Keratinocyte (primary cell): ENCODE measurements around the gene SH3BP5. TPM values are rescaled to one million over a fixed set of nuclear protein-coding genes. Genes with fewer than 3 reads are reported as not detected.

Experiments
- DNase-seq: peaks from one replicate; pipeline ENCODE4 v3.0.0-alpha.2; 2011; ENCODE audit warnings: low read depth, missing footprints, low spot score
- FAIRE-seq: peaks from 2 replicates; lab custom pipeline; 2011; peaks lifted over from hg19 to GRCh38; lab: Jason Lieb, UNC
- H2AFZ ChIP-seq: 2 replicates; pipeline ENCODE4 v1.6.0; 2012; ENCODE audit warnings: low read length, control low read depth, inconsistent platforms; ENCODE audit not compliant: control insufficient read depth
- H3K27ac ChIP-seq: 2 replicates; pipeline ENCODE4 v1.5.1; 2011; ENCODE audit warnings: low read length; ENCODE audit not compliant: control insufficient read depth, insufficient read depth
- H3K27me3 ChIP-seq: 3 replicates; pipeline ENCODE4 v1.6.0; 2011; ENCODE audit warnings: low read length; ENCODE audit not compliant: control insufficient read depth, insufficient read depth; ENCODE audit errors: extremely low read depth
- H3K36me3 ChIP-seq, 2 experiments: 2 replicates in 1 of 2; 3 replicates in 1 of 2; pipeline ENCODE4 v1.5.1; 2011; ENCODE audit warnings: low read length in 2 of 2, mild to moderate bottlenecking in 1 of 2; ENCODE audit not compliant: control insufficient read depth in 2 of 2, insufficient read depth in 2 of 2; ENCODE audit errors: extremely low read depth in 1 of 2
- H3K4me1 ChIP-seq: 3 replicates; pipeline ENCODE4 v1.5.1; 2011; ENCODE audit warnings: low read length; ENCODE audit not compliant: control insufficient read depth, insufficient read depth; ENCODE audit errors: extremely low read depth
- H3K4me2 ChIP-seq: 3 replicates; pipeline ENCODE4 v1.6.0; 2011; ENCODE audit warnings: low read depth, low read length; ENCODE audit not compliant: control insufficient read depth, insufficient read depth; ENCODE audit errors: extremely low read depth
- H3K4me3 ChIP-seq, 3 experiments: fragments of 200-600 bp in 1 of 3; sonication (generic) in 1 of 3; 2 replicates in 2 of 3; 3 replicates in 1 of 3; pipeline ENCODE4 v1.5.1; 2011 to 2016; ENCODE audit warnings: low read length in 3 of 3, mild to moderate bottlenecking in 3 of 3, control low read depth in 2 of 3, inconsistent platforms in 1 of 3, low read depth in 1 of 3, mixed read lengths in 1 of 3, mixed run types in 1 of 3, moderate library complexity in 1 of 3; ENCODE audit not compliant: control insufficient read depth in 2 of 3, insufficient read depth in 2 of 3; ENCODE audit errors: extremely low read depth in 1 of 3
- H3K79me2 ChIP-seq: 2 replicates; pipeline ENCODE4 v1.6.0; 2012; ENCODE audit warnings: low read length; ENCODE audit not compliant: control insufficient read depth, insufficient read depth
- H3K9ac ChIP-seq: 3 replicates; pipeline ENCODE4 v1.6.0; 2011; ENCODE audit warnings: low read length; ENCODE audit not compliant: control insufficient read depth, insufficient read depth; ENCODE audit errors: extremely low read depth
- H3K9me1 ChIP-seq: 3 replicates; pipeline ENCODE4 v1.6.0; 2011; ENCODE audit warnings: low read length; ENCODE audit not compliant: control insufficient read depth, insufficient read depth; ENCODE audit errors: extremely low read depth
- H3K9me3 ChIP-seq: 2 replicates; pipeline ENCODE4 v1.5.1; 2012; ENCODE audit warnings: low read depth, low read length; ENCODE audit not compliant: control insufficient read depth
- H4K20me1 ChIP-seq: 3 replicates; pipeline ENCODE4 v1.6.0; 2011; ENCODE audit warnings: low read length; ENCODE audit not compliant: control insufficient read depth, insufficient read depth; ENCODE audit errors: extremely low read depth
- EZH2 ChIP-seq: IDR thresholded peaks from one replicate; pipeline ENCODE4 v1.6.1; 2012; ENCODE audit warnings: inconsistent platforms, mild to moderate bottlenecking, low read length, moderate library complexity
- dilution Hi-C: fragments of 300-500 bp; cut with MboI; formaldehyde crosslinking; loops from one replicate; pipeline ENCODE4 v1.7.0; 2020; ENCODE audit warnings: low sequenced_read_pairs; ENCODE audit not compliant: extremely low pct_ligation_motif_present
- polyA plus RNA-seq, 5 experiments: library from polyadenylated mRNA; depleted of rRNA in 3 of 5; stranded (reverse) in 3 of 5; stranded (forward) in 1 of 5; unstranded in 1 of 5; fragments of >200 nt; gene quantifications; 1 replicate in 1 of 5; 2 replicates in 3 of 5; 3 replicates in 1 of 5; pipeline versions ENCODE4 v1.2.1 to v1.2.3, GENCODE V29; 2011 to 2012; ENCODE audit warnings: missing spikeins in 2 of 5, low read depth in 1 of 5, low replicate concordance in 1 of 5
- TF ChIP-seq, protein P1 (sequence below), 3 experiments: IDR thresholded peaks in 1 of 3; conservative IDR thresholded peaks in 1 of 3; optimal IDR thresholded peaks in 1 of 3; 2 replicates in 2 of 3; 3 replicates in 1 of 3; pipeline versions ENCODE3 to v1.5.1; 2011; ENCODE audit warnings: low read length in 3 of 3, mild to moderate bottlenecking in 3 of 3, moderate library complexity in 2 of 3, control low read depth in 1 of 3, inconsistent platforms in 1 of 3; ENCODE audit not compliant: insufficient read depth in 2 of 3; ENCODE audit errors: extremely low read depth in 1 of 3

The SH3BP5 gene
- polyA plus RNA-seq, 1 donor (not counting 4 experiments of a cell fraction or from before 2014, with no cell fraction given), result 13.4 TPM

DNA sequence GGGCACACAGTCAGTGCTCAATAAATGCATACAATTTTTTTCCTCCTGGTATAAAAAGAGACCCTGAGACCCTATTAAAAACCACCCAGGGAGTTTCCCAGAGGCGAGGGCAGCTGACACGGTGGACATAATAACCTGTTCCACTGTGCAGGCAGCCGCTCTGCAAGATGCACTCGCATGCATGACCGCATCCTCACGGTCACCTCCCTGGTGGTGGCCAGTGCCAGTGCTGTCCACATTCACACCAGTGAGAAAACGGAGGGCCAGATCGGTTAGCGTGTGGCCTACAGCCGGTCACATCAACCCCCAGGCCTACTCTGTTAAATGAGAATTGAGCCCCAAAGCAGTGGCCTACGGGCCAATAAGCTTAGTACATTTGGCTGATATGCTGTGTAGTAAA lies 24.8 kb downstream of the SH3BP5 start:
- H3K9me1 ChIP-seq, result peaks cover 2% of the 10 kb centered on the region
- no peaks in the 10 kb centered on the region for H3K79me2 ChIP-seq
- no peak overlapping the region for H3K9ac ChIP-seq
- H3K27me3 ChIP-seq, result no peaks in the 10 kb centered on the region
- H3K9me3 ChIP-seq, result no peaks in the 10 kb centered on the region
- no peaks in the 10 kb centered on the region for H3K36me3 ChIP-seq
- H3K4me3 ChIP-seq, result no peak overlapping the region
- dilution Hi-C loops, result no loop called here
- DNase-seq (no peak), FAIRE-seq (no peak)
- H3K4me1 ChIP-seq, result peaks cover 28% of the 10 kb centered on the region
- H4K20me1 ChIP-seq, result no peaks in the 10 kb centered on the region
- TF ChIP-seq, protein P1, sequence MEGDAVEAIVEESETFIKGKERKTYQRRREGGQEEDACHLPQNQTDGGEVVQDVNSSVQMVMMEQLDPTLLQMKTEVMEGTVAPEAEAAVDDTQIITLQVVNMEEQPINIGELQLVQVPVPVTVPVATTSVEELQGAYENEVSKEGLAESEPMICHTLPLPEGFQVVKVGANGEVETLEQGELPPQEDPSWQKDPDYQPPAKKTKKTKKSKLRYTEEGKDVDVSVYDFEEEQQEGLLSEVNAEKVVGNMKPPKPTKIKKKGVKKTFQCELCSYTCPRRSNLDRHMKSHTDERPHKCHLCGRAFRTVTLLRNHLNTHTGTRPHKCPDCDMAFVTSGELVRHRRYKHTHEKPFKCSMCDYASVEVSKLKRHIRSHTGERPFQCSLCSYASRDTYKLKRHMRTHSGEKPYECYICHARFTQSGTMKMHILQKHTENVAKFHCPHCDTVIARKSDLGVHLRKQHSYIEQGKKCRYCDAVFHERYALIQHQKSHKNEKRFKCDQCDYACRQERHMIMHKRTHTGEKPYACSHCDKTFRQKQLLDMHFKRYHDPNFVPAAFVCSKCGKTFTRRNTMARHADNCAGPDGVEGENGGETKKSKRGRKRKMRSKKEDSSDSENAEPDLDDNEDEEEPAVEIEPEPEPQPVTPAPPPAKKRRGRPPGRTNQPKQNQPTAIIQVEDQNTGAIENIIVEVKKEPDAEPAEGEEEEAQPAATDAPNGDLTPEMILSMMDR (optimal IDR thresholded peaks at IDR 0.05 in 1 of 3, IDR thresholded peaks at IDR 0.05 in 1 of 3, conservative IDR thresholded peaks at IDR 0.05 in 1 of 3; ENCODE audit: extremely low read depth in 1 of 3, insufficient read depth in 2 of 3, low read length in 3 of 3), result no peak
- no peak for TF ChIP-seq EZH2
- no peak overlapping the region for H2AFZ ChIP-seq
- H3K27ac ChIP-seq, result no peak overlapping the region
- H3K4me2 ChIP-seq, result no peak overlapping the region

GRCh38 chr3:15306979-15307359 lies 25.4 kb downstream of the SH3BP5 start:
- no peak for TF ChIP-seq EZH2
- TF ChIP-seq, protein P1 (optimal IDR thresholded peaks at IDR 0.05 in 1 of 3, IDR thresholded peaks at IDR 0.05 in 1 of 3, conservative IDR thresholded peaks at IDR 0.05 in 1 of 3; ENCODE audit: extremely low read depth in 1 of 3, insufficient read depth in 2 of 3, low read length in 3 of 3), result no peak
- no peaks in the 10 kb centered on the region for H3K79me2 ChIP-seq
- peaks cover 2% of the 10 kb centered on the region for H3K9me1 ChIP-seq
- H2AFZ ChIP-seq, result no peak overlapping the region
- H4K20me1 ChIP-seq, result peaks cover 2% of the 10 kb centered on the region
- H3K27me3 ChIP-seq, result no peaks in the 10 kb centered on the region
- no peak overlapping the region for H3K4me3 ChIP-seq
- peaks cover 28% of the 10 kb centered on the region for H3K4me1 ChIP-seq
- no peak for DNase-seq
- FAIRE-seq, result no peak
- no peaks in the 10 kb centered on the region for H3K36me3 ChIP-seq
- dilution Hi-C loops, result no loop called here
- no peak overlapping the region for H3K9ac ChIP-seq
- no peak overlapping the region for H3K27ac ChIP-seq
- H3K4me2 ChIP-seq, result no peak overlapping the region
- H3K9me3 ChIP-seq, result no peaks in the 10 kb centered on the region
